ENCODE data around the gene CCDC174.
"Not testable (repeated sequence)": the region's sequence is repeated elsewhere in the genome, so short reads cannot be mapped to it uniquely, and the experiment has no call there.

The CCDC174 gene

GRCh38 chr3:14627815-14628214 lies 23.7 kb upstream of the CCDC174 start:
- DNase-seq = no peak

- no peak for DNase-seq
These were observed 23.2 kb upstream of the CCDC174 start for GRCh38 chr3:14628406-14628805.

GRCh38 chr3:14630404-14631100 lies 21.0 kb upstream of the CCDC174 start:
- DNase-seq = no peak

GRCh38 chr3:14631101-14631497 lies 20.5 kb upstream of the CCDC174 start:
- DNase-seq = no peak

GRCh38 chr3:14631687-14632441 lies 19.7 kb upstream of the CCDC174 start:
- DNase-seq = no peak

- no peak for DNase-seq
These were observed 19.1 kb upstream of the CCDC174 start for GRCh38 chr3:14632442-14632930.

GRCh38 chr3:14633417-14633816 lies 18.1 kb upstream of the CCDC174 start:
- DNase-seq = no peak

GRCh38 chr3:14633819-14634424 lies 17.6 kb upstream of the CCDC174 start:
- DNase-seq = peak; percentile 87

GRCh38 chr3:14634763-14635400 lies 16.7 kb upstream of the CCDC174 start:
- no peak for DNase-seq

- DNase-seq = no peak
These were observed 15.0 kb upstream of the CCDC174 start for GRCh38 chr3:14636496-14637087.

GRCh38 chr3:14640157-14640562 lies 11.4 kb upstream of the CCDC174 start:
- no peak for DNase-seq

- DNase-seq = no peak
These were observed 10.8 kb upstream of the CCDC174 start for GRCh38 chr3:14640734-14641133.

- DNase-seq = no peak
These were observed 10.2 kb upstream of the CCDC174 start for GRCh38 chr3:14641346-14641745.

GRCh38 chr3:14645453-14645852 lies 6.1 kb upstream of the CCDC174 start:
- DNase-seq = no peak

GRCh38 chr3:14646131-14646573 lies 5.4 kb upstream of the CCDC174 start:
- no peak for DNase-seq

GRCh38 chr3:14646589-14647413 lies 4.8 kb upstream of the CCDC174 start:
- DNase-seq = peak; percentile 75

- DNase-seq = peak; percentile 87
These were observed 3.3 kb upstream of the CCDC174 start for GRCh38 chr3:14647976-14648955.

GRCh38 chr3:14649466-14649865 lies 2.1 kb upstream of the CCDC174 start:
- no peak for DNase-seq

- DNase-seq = no peak
These were observed 1.4 kb upstream of the CCDC174 start for GRCh38 chr3:14650193-14650592.

- DNase-seq = not testable (repeated sequence)
These were observed 872 bp downstream of the CCDC174 start for GRCh38 chr3:14652360-14652907.
